ENCODE measurements around the gene SMARCA5.

DNA sequence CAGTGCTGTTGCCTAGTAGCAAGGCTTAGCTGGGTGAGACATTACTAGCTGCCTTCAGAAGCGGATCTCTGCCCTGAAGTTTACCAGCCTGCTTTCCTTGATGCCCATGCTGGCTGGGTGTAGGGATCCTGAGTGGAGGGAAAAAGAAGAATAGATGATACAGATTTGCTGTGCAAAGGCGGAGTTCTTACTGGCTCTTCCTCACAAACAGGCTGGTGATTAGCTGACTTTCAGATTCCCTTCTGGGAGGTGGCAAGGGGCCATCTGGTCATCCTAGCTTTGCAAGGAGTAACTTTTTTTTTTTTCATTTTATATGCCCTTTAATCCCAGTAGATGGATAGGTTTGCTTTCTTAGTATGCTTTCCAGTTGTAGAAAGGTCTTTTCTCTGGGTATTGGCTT lies 44.8 kb downstream of the SMARCA5 start:
- TF ChIP-seq ZNF274 (IDR thresholded peaks at IDR 0.05; ENCODE audit: low read depth, low read length) (no peak), YY1 (IDR thresholded peaks at IDR 0.05; ENCODE audit: insufficient read depth, insufficient read length) (no peak)

All from NT2/D1 (cell line).